Measurements from ENCODE around the gene ENO4.

ENO4 gene

DNA sequence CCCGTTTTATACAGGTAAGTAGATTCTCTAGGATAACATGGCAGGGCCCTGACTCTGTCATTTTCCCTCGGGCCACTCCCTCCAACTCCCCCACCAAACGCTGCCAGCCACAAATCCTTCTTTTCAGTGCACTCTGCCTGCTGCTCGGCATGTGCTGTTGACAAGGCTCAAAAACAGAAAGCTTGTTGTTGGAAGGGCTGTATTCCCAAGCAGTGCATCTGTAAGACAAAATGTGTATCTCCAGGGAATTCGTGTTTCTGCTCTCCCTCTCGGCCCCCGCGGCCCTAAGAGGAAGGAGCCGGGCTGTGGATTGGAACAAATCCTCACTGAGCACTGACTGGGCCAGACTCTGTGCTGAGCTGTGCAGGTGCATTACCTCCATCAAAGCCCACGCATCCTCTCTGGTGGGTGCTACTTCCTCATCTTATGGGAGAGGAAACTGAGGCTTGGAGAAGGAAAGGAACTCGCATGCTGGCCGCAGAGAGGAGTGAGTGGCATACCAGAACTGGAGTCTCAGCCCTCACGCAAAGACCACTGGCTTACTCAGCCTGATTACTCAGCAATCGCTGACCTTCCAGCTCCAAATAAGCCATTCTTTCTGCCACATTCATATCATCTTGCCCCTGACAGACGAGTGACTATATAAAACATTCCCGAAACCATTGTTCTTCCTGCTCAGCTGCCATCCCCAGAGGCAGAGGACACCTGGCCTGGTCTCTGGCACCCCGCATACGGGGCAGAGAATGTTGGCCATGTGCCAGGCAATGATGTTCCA, 33.5 kb upstream of the ENO4 start:
- H3K27me3 ChIP-seq = peaks cover 10% of the 10 kb centered on the region
- H3K36me3 ChIP-seq = no peaks in the 10 kb centered on the region
- no peak overlapping the region for H3K4me3 ChIP-seq (ENCODE audit: low read depth, low read length)
- no peaks in the 10 kb centered on the region for H3K4me1 ChIP-seq
- DNase-seq = no peak
- H3K9me3 ChIP-seq = no peaks in the 10 kb centered on the region
- TF ChIP-seq, protein P1, sequence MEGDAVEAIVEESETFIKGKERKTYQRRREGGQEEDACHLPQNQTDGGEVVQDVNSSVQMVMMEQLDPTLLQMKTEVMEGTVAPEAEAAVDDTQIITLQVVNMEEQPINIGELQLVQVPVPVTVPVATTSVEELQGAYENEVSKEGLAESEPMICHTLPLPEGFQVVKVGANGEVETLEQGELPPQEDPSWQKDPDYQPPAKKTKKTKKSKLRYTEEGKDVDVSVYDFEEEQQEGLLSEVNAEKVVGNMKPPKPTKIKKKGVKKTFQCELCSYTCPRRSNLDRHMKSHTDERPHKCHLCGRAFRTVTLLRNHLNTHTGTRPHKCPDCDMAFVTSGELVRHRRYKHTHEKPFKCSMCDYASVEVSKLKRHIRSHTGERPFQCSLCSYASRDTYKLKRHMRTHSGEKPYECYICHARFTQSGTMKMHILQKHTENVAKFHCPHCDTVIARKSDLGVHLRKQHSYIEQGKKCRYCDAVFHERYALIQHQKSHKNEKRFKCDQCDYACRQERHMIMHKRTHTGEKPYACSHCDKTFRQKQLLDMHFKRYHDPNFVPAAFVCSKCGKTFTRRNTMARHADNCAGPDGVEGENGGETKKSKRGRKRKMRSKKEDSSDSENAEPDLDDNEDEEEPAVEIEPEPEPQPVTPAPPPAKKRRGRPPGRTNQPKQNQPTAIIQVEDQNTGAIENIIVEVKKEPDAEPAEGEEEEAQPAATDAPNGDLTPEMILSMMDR (IDR thresholded peaks at IDR 0.05; ENCODE audit: low read depth, low read length) = no peak

GRCh38 chr10:116817178-116817577, 32.1 kb upstream of the ENO4 start:
- Histone ChIP-seq H3K9me3 (no peaks in the 10 kb centered on the region), H3K4me1 (no peaks in the 10 kb centered on the region), H3K27me3 (peaks cover 10% of the 10 kb centered on the region), H3K36me3 (no peaks in the 10 kb centered on the region), H3K4me3 (ENCODE audit: low read depth, low read length) (no peak overlapping the region)
- TF ChIP-seq, protein P1 (IDR thresholded peaks at IDR 0.05; ENCODE audit: low read depth, low read length) = no peak
- no peak for DNase-seq

DNA sequence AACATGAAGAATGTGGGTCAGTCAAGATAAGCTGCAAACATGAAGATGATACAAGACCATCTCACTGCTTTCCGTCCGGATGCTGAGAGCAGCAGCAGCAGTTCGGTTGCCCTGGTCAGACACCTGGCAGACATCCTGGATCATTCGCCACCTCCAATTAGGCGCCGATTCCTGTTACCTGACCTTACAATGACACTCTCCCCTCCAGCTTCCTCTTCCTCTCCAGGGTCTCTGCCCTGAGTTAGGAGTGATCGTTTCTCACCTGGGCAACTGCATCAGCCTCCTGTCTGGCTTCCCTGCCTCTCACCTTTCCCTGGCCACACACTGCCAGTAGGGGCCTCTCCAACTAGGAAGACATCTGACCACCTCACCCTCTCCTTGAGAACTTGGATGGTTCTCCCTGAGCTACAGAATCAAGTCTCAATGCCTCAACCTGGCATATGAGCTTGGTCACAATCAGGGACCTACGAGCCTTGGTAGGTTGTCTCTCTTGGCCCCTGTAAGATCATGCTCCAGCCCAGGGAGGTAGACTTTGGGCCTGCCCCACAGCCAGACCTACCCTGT, 31.4 kb upstream of the ENO4 start:
- no peak for DNase-seq
- Histone ChIP-seq H3K36me3 (no peaks in the 10 kb centered on the region), H3K4me3 (ENCODE audit: low read depth, low read length) (no peak overlapping the region), H3K4me1 (no peaks in the 10 kb centered on the region), H3K27me3 (peaks cover 10% of the 10 kb centered on the region), H3K9me3 (no peaks in the 10 kb centered on the region)
- TF ChIP-seq, protein P1 (IDR thresholded peaks at IDR 0.05; ENCODE audit: low read depth, low read length) = no peak

- Histone ChIP-seq H3K4me1 (no peaks in the 10 kb centered on the region), H3K9me3 (no peaks in the 10 kb centered on the region)
Measured at GRCh38 chr10:116819999-116820677, 29.2 kb upstream of the ENO4 start.

DNA sequence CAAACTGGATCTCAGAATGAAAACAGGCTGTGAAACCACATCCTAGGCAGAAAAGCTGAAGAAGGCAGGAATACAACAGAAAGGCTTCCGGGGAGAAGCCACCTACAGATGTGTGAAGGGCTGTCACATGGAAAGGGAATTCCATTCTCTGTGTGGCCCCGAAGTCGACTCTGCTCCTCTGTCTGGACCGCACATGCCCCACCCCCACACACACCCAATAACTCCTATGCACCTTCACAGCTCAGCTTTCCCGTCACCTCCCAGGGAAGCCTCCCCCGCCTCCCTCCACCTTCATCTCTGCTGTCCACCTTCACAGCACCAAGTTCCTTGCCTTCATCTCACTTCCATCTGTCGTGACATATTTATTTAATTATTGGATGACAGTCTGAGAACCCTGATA, 23.4 kb upstream of the ENO4 start:
- TF ChIP-seq, protein P1 (IDR thresholded peaks at IDR 0.05; ENCODE audit: low read depth, low read length) = no peak
- no peak overlapping the region for H3K4me3 ChIP-seq (ENCODE audit: low read depth, low read length)

More at GRCh38 chr10:116819999-116820677, 29.2 kb upstream of the ENO4 start:
- no peak for DNase-seq
- peaks cover 10% of the 10 kb centered on the region for H3K27me3 ChIP-seq
- no peaks in the 10 kb centered on the region for H3K36me3 ChIP-seq
- H3K4me3 ChIP-seq (ENCODE audit: low read depth, low read length) = no peak overlapping the region
- TF ChIP-seq, protein P1 (IDR thresholded peaks at IDR 0.05; ENCODE audit: low read depth, low read length) = no peak

GRCh38 chr10:116826803-116827202, 22.5 kb upstream of the ENO4 start:
- Histone ChIP-seq H3K4me3 (ENCODE audit: low read depth, low read length) (no peak overlapping the region), H3K9me3 (no peaks in the 10 kb centered on the region), H3K4me1 (no peaks in the 10 kb centered on the region), H3K36me3 (no peaks in the 10 kb centered on the region), H3K27me3 (peaks cover 4% of the 10 kb centered on the region)
- DNase-seq = no peak
- TF ChIP-seq, protein P1 (IDR thresholded peaks at IDR 0.05; ENCODE audit: low read depth, low read length) = no peak

More for the DNA sequence above, 23.4 kb upstream of the ENO4 start:
- Histone ChIP-seq H3K36me3 (no peaks in the 10 kb centered on the region), H3K9me3 (no peaks in the 10 kb centered on the region), H3K4me1 (no peaks in the 10 kb centered on the region), H3K27me3 (peaks cover 4% of the 10 kb centered on the region)
- no peak for DNase-seq

Data from BE2C (cell line).